Heart right ventricle (tissue), 16 donors: Measurements from ENCODE around the gene OR6S1. TPM values are rescaled to one million over a fixed set of nuclear protein-coding genes. Genes with fewer than 3 reads are reported as not detected.

ENCODE experiments used
- ATAC-seq, 8 donors: fragments of 200-7000 bp; cut with Tn5 transposase; one replicate each; pipeline ENCODE4 v1.9.1; 2020; ENCODE audit warnings: mild to moderate bottlenecking in 8 of 8, moderate library complexity in 8 of 8, moderate number of reproducible peaks in 1 of 8
- DNase-seq, 2 donors: peaks; one replicate each; pipeline ENCODE4 v3.0.0-alpha.2; 2020
- H3K27ac ChIP-seq, 10 donors: fragments of 200-600 bp; sonication (generic) in 2 of 10; one replicate each; pipeline versions ENCODE4 v1.5.0 to v1.8.0; 2020 to 2022; ENCODE audit warnings: mild to moderate bottlenecking in 3 of 10
- H3K27me3 ChIP-seq, 7 donors: fragments of 200-600 bp; one replicate each; pipeline ENCODE4 v1.8.0; 2021 to 2022; ENCODE audit warnings: mild to moderate bottlenecking in 2 of 7
- H3K36me3 ChIP-seq, 9 donors: fragments of 200-600 bp; sonication (generic) in 1 of 9; one replicate each; pipeline versions ENCODE4 v1.5.0 to v1.8.0; 2020 to 2022; ENCODE audit warnings: mild to moderate bottlenecking in 2 of 9
- H3K4me1 ChIP-seq, 9 donors: fragments of 200-600 bp; sonication (generic) in 1 of 9; one replicate each; pipeline versions ENCODE4 v1.5.0 to v1.8.0; 2020 to 2022; ENCODE audit warnings: mild to moderate bottlenecking in 4 of 9
- H3K4me3 ChIP-seq, 10 donors: fragments of 200-600 bp; sonication (generic) in 2 of 10; one replicate each; pipeline versions ENCODE4 v1.5.0 to v1.8.0; 2020 to 2022; ENCODE audit warnings: mild to moderate bottlenecking in 7 of 10, moderate library complexity in 2 of 10
- H3K9me3 ChIP-seq, 11 donors: fragments of 200-600 bp in 10 of 11; sonication (generic) in 2 of 11; one replicate each; pipeline versions ENCODE4 v1.5.0 to v1.8.0; 2013 to 2022; ENCODE audit warnings: mild to moderate bottlenecking in 2 of 11, control low read depth in 1 of 11, moderate library complexity in 1 of 11
- CTCF ChIP-seq, 9 donors: fragments of 200-600 bp; sonication (generic) in 2 of 9; IDR thresholded peaks; one replicate each; pipeline versions ENCODE4 v1.5.0 to v1.8.0; 2021 to 2022; ENCODE audit warnings: antibody characterized with exemption in 9 of 9, mild to moderate bottlenecking in 5 of 9, moderate library complexity in 1 of 9
- WGBS, 2 donors: extraction: QIAGEN DNeasy Blood & Tissue Kit; methylation state at CpG; one replicate each; pipeline ENCODE4 v1.1.7; 2013; ENCODE audit warnings: inconsistent platforms in 1 of 2; 5-methylcytosine and 5-hydroxymethylcytosine counted together
- intact Hi-C, 10 donors: fragments of 100-400 bp; cut with DNase I; formaldehyde crosslinking; loops; one replicate each; pipeline versions ENCODE4 v1.11.1 to v1.14.2; 2022
- long read RNA-seq, 3 donors: library from polyadenylated mRNA; unstranded; transcript quantifications; one replicate each; pipeline ENCODE4 v2.0.0, GENCODE V29; 2020 to 2021
- polyA plus RNA-seq, 2 donors: library from polyadenylated mRNA; stranded (reverse); fragments of 200-250 nt; gene quantifications; one replicate each; pipeline ENCODE4 v1.2.3, GENCODE V29; 2013
- total RNA-seq, 10 donors: library from RNA; stranded (reverse); fragmentation: NEBNext Ultra II Directional in 3 of 10; extraction: Animal tissue kit (Norgen Biotek cat#: 25700) in 3 of 10; gene quantifications; one replicate each; pipeline versions ENCODE4 v1.2.1 to v1.2.4, GENCODE V29; 2021 to 2023
- donor health status: Arrhythmogenic right ventricular cardiomyopathy.
- donor health status: ischemic (EF 13 %, LVEDD 7.1; RV severe dilation, severe dysfunction).
- donor health status: healthy with polysubstance abuse.
- donor health status: DM: no; HTN: yes; CAD: no.
- donor health status: DM: no; HTN: no; CAD: no.
- donor health status: ischemic (EF 25% LVEDD 6.9; RV normal size, moderate dysfunction).
- donor health status: ischemic (EF 25% LVEDD 5.7; RV mildly dilated, moderate dysfunction).
- donor health status: healthy.
- donor health status: DM: yes; HTN: yes; CAD: no.
- donor health status: Ischemic cardiomyopathy.
- donor health status: ischemic (EF 35%, LVEDD 5.7; RV mildly dilated, moderate dysfunction).
- donor health status: nonischemic (EF 11% LVEDD 7.7; RV severe dilation, severe dysfunction).
- donor health status: DM: yes; HTN: yes; CAD: no.
- donor health status: PGD.
- donor health status: ischemic (EF 29% LVEDD 5.4; RV normal size, mild dysfunction).
- donor health status: nonischemic (EF 23%, LVEDD 6.1; RV moderate dilation, normal function).

OR6S1 gene, protein sequence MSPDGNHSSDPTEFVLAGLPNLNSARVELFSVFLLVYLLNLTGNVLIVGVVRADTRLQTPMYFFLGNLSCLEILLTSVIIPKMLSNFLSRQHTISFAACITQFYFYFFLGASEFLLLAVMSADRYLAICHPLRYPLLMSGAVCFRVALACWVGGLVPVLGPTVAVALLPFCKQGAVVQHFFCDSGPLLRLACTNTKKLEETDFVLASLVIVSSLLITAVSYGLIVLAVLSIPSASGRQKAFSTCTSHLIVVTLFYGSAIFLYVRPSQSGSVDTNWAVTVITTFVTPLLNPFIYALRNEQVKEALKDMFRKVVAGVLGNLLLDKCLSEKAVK
- total RNA-seq (not detected), polyA plus RNA-seq (not detected)
- long read RNA-seq, donor 1, result 0 reads
- long read RNA-seq, donor 2, result 0 reads
- long read RNA-seq, donor 3, result 0 reads

GRCh38 chr14:20641591-20641990, at the start of gene OR6S1:
Gene OR6S1 (minus strand): TSS chr14:20641691. CDS start chr14:20641691, 0 bp downstream.
- no peak within 1 kb of the TSS for H3K4me3 ChIP-seq
- no peaks in the 10 kb centered on the region for H3K9me3 ChIP-seq
- H3K4me1 ChIP-seq, result no peaks in the 10 kb centered on the region
- H3K27ac ChIP-seq, result no peak within 1 kb of the TSS
- peaks cover 0 to 90% (median 64%) of the 10 kb centered on the region in 7 donors for H3K27me3 ChIP-seq
- H3K36me3 ChIP-seq, result no peaks in the 10 kb centered on the region
- intact Hi-C loops, result no loop called here
- DNase-seq (no peak), ATAC-seq (no peak)
- 75 to 83% methylated on average over 2 of the region's 2 CpGs for WGBS, 2 donors
- no peak for TF ChIP-seq CTCF (IDR thresholded peaks at IDR 0.05)

GRCh38 chr14:20690848-20691640, 49.6 kb upstream of the OR6S1 start:
- DNase-seq (peak in 1 of 2 donors; percentile 57), ATAC-seq (peak; percentile 67 to 89 (median 82))
- Histone ChIP-seq H3K4me3 (no peak overlapping the region), H3K27me3 (no peaks in the 10 kb centered on the region), H3K9me3 (no peaks in the 10 kb centered on the region), H3K4me1 (peaks cover 0 to 15% (median 6%) of the 10 kb centered on the region in 9 donors), H3K36me3 (peaks cover 0 to 19% (median 0%) of the 10 kb centered on the region in 9 donors), H3K27ac (peak overlapping the region in 1 of 10 donors; percentile 14)
- peak; percentile 66 to 92 (median 85) for TF ChIP-seq CTCF (IDR thresholded peaks at IDR 0.05)
- intact Hi-C loops, result loop anchor here in 7 of 10 donors (2.0 to 10.0 kb wide), 4 partner anchors 156 to 284 kb away; no protein-coding TSS in a partner anchor
- WGBS, 2 donors, result 28% methylated on average over 9 of the region's 9 CpGs

DNA sequence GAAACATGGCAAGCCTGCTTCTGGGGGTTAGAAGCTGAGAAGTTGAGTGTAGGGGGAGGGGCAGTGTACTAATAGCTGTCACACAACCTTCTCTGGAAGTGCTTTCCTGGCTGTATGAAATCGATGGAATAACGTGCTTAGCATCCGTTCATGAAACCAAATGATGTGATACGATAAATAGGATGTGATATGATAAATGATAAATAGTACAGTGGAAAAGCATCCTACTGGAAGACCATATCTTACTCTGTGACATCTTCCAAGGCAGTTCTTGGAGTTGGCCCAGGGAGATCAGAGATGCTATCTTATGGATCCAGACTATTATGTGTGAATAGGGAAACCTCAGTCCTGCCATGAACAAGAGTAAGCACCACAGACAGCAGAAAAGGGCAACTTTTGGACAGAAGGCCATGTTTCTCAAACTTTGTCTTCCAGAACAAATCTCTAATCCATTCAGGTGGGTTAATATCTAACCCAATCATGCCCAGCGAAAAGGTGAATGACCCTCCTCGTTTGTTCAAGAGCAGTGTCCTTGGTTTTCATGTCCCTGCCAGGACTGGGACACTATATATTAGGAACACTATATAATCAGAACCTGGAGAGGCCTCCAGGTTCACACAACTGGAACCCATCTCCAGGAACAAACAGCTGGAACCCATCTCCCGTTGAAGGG, 46.8 kb upstream of the OR6S1 start, which contains the start of gene ANG:
Gene ANG, plus strand, starts transcription at position 598 of the 673 bp plus-strand sequence. CDS start 4,801 bp downstream, outside the sequence.
- Histone ChIP-seq H3K4me1 (peaks cover 0 to 36% (median 9%) of the 10 kb centered on the region in 9 donors), H3K27ac (no peak within 1 kb of the TSS), H3K27me3 (no peaks in the 10 kb centered on the region), H3K4me3 (no peak within 1 kb of the TSS), H3K9me3 (no peaks in the 10 kb centered on the region), H3K36me3 (no peaks in the 10 kb centered on the region)
- intact Hi-C loops, result loop anchor here in 6 of 10 donors (5.0 to 10.0 kb wide), 7 partner anchors 76 to 416 kb away; partner anchors contain the start of genes CCNB1IP1 (in 2 of the 6), PIP4P1 (in 2 of the 6), PNP (in 2 of the 6) and TEP1 (in 2 of the 6)
- 75% methylated on average over 7 of the region's 7 CpGs for WGBS, 2 donors
- ATAC-seq (no peak), DNase-seq (no peak)
- no peak for TF ChIP-seq CTCF (IDR thresholded peaks at IDR 0.05)
